Measurements from ENCODE around the gene PLA2G4D. TPM values are rescaled to one million over a fixed set of nuclear protein-coding genes. Genes with fewer than 3 reads are reported as not detected.

The PLA2G4D gene
- total RNA-seq, 2 experiments from 2014 or later, result not detected

Other genes starting within 250 kb of the PLA2G4D start
- gene SPTBN5, start 200.5 kb downstream of the PLA2G4D start, total RNA-seq, result under 1 TPM; 0.21 to 0.23 TPM
- gene EHD4, start 122.0 kb downstream of the PLA2G4D start, total RNA-seq, result 10 to 100 TPM; 25.8 TPM
- not detected for gene PLA2G4E, start 73.5 kb downstream of the PLA2G4D start, total RNA-seq
- not detected for gene PLA2G4F, start 62.1 kb upstream of the PLA2G4D start, total RNA-seq
- 10 to 100 TPM; 40.6 to 46.1 TPM for gene VPS39, start 113.7 kb upstream of the PLA2G4D start, total RNA-seq
- gene GANC, start 178.6 kb upstream of the PLA2G4D start, total RNA-seq, result 10 to 100 TPM; 18.2 to 20.4 TPM
- gene TMEM87A, start 178.9 kb upstream of the PLA2G4D start, total RNA-seq, result 10 to 100 TPM; 34.7 to 37.5 TPM

All from activated CD8-positive, alpha-beta memory T cell treated with anti-CD3 and anti-CD28 coated beads for 36 hours (primary cell).